Gastroesophageal sphincter (tissue), 3 donors: ENCODE data around the gene CLEC4E.
"Not testable (repeated sequence)": the region's sequence is repeated elsewhere in the genome, so short reads cannot be mapped to it uniquely, and the experiment has no call there.

Source experiments
- CTCF ChIP-seq, 4 experiments: fragments of 200-600 bp in 2 of 4; fragments of 450-650 bp in 2 of 4; sonication (generic) in 1 of 4; IDR thresholded peaks; one replicate each; pipeline ENCODE4 v1.5.1; 2017 to 2019; ENCODE audit warnings: antibody characterized with exemption in 4 of 4, mild to moderate bottlenecking in 2 of 4, moderate library complexity in 2 of 4
- POLR2A ChIP-seq, 2 donors: fragments of 450-650 bp; IDR thresholded peaks; one replicate each; pipeline ENCODE4 v1.6.1; 2017; ENCODE audit warnings: antibody characterized with exemption in 2 of 2, mild to moderate bottlenecking in 2 of 2, moderate library complexity in 1 of 2
- POLR2AphosphoS5 ChIP-seq: sonication (generic); formaldehyde crosslinking; IDR thresholded peaks from one replicate; pipeline ENCODE4 v1.6.1; 2017; ENCODE audit warnings: antibody characterized with exemption

- TF ChIP-seq CTCF (IDR thresholded peaks at IDR 0.05); POLR2A (IDR thresholded peaks at IDR 0.05); POLR2AphosphoS5: not testable (repeated sequence)
These were observed at the start of gene CLEC4E for GRCh38 chr12:8540831-8541230.
